Measurements from ENCODE around the gene ZNF217. TPM values are rescaled to one million over a fixed set of nuclear protein-coding genes. Genes with fewer than 3 reads are reported as not detected.
A peak's percentile ranks its signal among the peaks of the same experiment; 100 is the strongest.
"Not testable (repeated sequence)": the region's sequence is repeated elsewhere in the genome, so short reads cannot be mapped to it uniquely, and the experiment has no call there.

ZNF217 gene
- total RNA-seq, 6 experiments from 2014 or later, result 11.3 to 27.1 (median 15.8) TPM

DNA sequence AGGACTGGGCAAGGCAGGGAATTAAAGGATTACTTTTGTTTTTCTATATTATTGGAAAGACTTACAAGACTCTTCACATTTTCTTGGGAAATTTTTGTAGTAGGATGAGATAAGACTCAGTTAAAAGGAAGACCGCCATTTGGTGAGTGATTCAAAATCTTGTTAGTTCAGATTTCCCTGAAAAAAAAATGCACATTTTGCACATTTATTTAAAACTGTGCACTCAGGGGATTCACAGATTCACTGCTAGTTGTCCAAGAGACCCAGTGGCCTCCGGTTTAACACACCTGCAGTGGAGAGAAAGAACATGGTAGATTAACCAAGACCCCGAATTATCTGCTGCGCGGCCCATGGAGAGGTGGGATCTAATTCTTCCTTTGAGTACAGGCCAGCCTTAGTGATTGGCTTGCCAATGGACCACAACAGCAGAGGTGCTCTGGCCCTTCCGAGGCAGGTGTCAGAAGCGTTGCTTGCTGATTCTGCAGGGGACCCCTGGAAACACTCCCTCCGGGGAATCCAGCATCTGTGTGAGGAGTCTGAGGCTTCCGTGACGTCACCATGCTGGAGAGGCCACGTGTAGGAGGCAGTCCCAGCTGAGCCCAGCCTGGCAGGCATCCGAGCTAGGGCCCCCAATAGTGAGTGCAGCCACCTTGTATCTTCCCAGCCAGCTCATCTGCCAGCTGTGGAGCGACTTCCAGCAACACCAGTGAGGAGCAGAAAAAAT, 68.9 kb downstream of the ZNF217 start:
- WGBS (ENCODE audit: insufficient coverage, low coverage, low lambda C conversion rate, missing lambda C conversion rate), result 73% methylated on average over 11 of the region's 13 CpGs
- peak in 1 of 3 donors; percentile 28 for DNase-seq
- Histone ChIP-seq H3K4me1 (no peaks in the 10 kb centered on the region), H3K4me3 (no peak overlapping the region), H3K27me3 (no peaks in the 10 kb centered on the region), H3K27ac (no peak overlapping the region), H3K9me3 (no peaks in the 10 kb centered on the region), H3K36me3 (no peaks in the 10 kb centered on the region)
- intact Hi-C loops (cut with DNase I), result no loop called here
- no peak for TF ChIP-seq CTCF (IDR thresholded peaks at IDR 0.05)
- no peak for TF ChIP-seq POLR2A (IDR thresholded peaks at IDR 0.05)
- no peak for ATAC-seq

DNA sequence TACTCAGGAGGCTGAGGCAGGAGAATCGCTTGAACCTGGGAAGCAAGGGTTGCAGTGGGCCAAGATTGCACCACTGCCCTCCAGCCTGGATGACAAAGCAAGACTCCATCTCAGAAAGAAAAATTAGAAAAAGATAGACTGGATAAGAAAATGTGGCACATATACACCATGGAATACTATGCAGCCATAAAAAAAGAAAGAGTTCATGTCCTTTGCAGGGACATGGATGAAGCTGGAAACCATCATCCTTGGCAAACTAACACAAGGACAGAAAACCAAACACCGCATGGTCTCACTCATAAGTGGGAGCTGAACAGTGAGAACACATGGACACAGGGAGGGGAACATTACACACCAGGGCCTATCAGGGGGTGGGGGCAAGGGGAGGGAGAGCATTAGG, 70.0 kb downstream of the ZNF217 start:
- WGBS (ENCODE audit: insufficient coverage, low coverage, low lambda C conversion rate, missing lambda C conversion rate), result 83% methylated on average over 1 of the region's 2 CpGs
- DNase-seq, result peak in 1 of 3 donors; percentile 9

DNA sequence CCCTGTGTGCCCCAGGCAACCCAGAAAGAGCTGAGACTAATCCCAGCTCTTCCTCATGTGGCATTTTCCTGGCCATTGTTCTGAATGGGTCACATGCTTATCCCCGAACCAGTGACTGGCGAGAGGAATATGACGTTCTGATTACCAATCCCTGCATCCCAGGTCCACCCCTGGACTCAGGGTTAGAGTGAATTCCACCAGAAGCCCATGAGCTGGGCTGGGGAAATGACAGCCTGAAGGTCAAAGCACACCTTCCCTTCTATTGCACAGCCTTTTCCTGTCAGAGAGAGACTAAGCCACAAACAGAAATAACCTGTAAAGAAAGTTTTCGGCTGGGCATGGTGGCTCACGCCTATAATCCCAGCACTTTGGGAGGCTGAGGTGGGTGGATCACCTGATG, 70.9 kb downstream of the ZNF217 start:
- intact Hi-C loops (cut with DNase I), result no loop called here
- DNase-seq (no peak), ATAC-seq (no peak)
- Histone ChIP-seq H3K27me3 (no peaks in the 10 kb centered on the region), H3K4me1 (no peaks in the 10 kb centered on the region), H3K36me3 (no peaks in the 10 kb centered on the region), H3K27ac (no peak overlapping the region), H3K9me3 (no peaks in the 10 kb centered on the region), H3K4me3 (no peak overlapping the region)
- 58% methylated on average over 5 of the region's 5 CpGs for WGBS (ENCODE audit: insufficient coverage, low coverage, low lambda C conversion rate, missing lambda C conversion rate)
- TF ChIP-seq POLR2A (IDR thresholded peaks at IDR 0.05) (no peak), CTCF (IDR thresholded peaks at IDR 0.05) (no peak)

More for the DNA sequence above, 70.0 kb downstream of the ZNF217 start:
- H3K27ac ChIP-seq; intact Hi-C loops (cut with DNase I); ATAC-seq; H3K27me3 ChIP-seq; H3K36me3 ChIP-seq; H3K4me3 ChIP-seq; H3K9me3 ChIP-seq; H3K4me1 ChIP-seq: not testable (repeated sequence)

- Histone ChIP-seq H3K27me3 (no peaks in the 10 kb centered on the region), H3K4me1 (no peaks in the 10 kb centered on the region), H3K27ac (no peak overlapping the region), H3K36me3 (no peaks in the 10 kb centered on the region), H3K9me3 (no peaks in the 10 kb centered on the region), H3K4me3 (no peak overlapping the region)
- WGBS (ENCODE audit: insufficient coverage, low coverage, low lambda C conversion rate, missing lambda C conversion rate), result 69% methylated on average over 3 of the region's 3 CpGs
- TF ChIP-seq CTCF (IDR thresholded peaks at IDR 0.05) (no peak), POLR2A (IDR thresholded peaks at IDR 0.05) (no peak)
- DNase-seq (no peak), ATAC-seq (no peak)
- intact Hi-C loops (cut with DNase I), result no loop called here
These were observed 71.6 kb downstream of the ZNF217 start for GRCh38 chr20:53522026-53522425.

DNA sequence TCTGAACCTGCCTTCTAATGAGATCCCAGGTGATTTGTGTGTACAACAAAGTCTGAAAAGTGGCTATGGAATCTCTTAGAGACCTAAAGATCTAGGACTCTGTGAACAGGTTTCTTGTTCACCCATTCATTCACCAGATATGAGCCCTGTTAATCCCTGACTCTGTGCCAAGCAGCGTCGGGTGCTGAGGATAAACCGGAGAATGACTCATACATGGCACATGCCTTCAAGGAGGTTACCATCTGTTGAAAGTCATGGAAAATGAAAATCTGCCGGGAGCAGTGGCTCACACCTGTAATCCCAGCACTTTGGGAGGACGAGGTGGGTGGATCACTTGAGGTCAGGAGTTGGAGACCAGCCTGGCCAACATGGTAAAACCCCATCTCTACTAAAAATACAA, 72.2 kb downstream of the ZNF217 start:
- intact Hi-C loops (cut with DNase I); H3K4me1 ChIP-seq; ATAC-seq; H3K4me3 ChIP-seq; H3K9me3 ChIP-seq; H3K36me3 ChIP-seq; H3K27ac ChIP-seq; H3K27me3 ChIP-seq: not testable (repeated sequence)
- DNase-seq, result peak in 1 of 3 donors; percentile 6
- WGBS (ENCODE audit: insufficient coverage, low coverage, low lambda C conversion rate, missing lambda C conversion rate), result no CpG with 5 or more reads among the region's 5 CpGs

Data from right lobe of liver (tissue), 6 donors.